Adrenal gland (tissue), 12 donors: ENCODE results near the gene WASL. TPM values are rescaled to one million over a fixed set of nuclear protein-coding genes. Genes with fewer than 3 reads are reported as not detected.

Source experiments
- DNase-seq, 7 donors: peaks; one replicate each; pipeline ENCODE4 v3.0.0-alpha.2; 2019 to 2020
- H3K27ac ChIP-seq, 5 donors: fragments of 200-600 bp; sonication (generic) in 4 of 5; 1 replicate in 3 of 5; 2 replicates in 2 of 5; pipeline versions ENCODE4 v1.5.1 to v1.8.0; 2016 to 2020; ENCODE audit warnings: mild to moderate bottlenecking in 1 of 5
- H3K27me3 ChIP-seq: fragments of 200-600 bp; 2 replicates; pipeline ENCODE4 v1.8.0; 2021
- H3K36me3 ChIP-seq, 2 donors: fragments of 200-600 bp; replicated peaks in 1 of 2; 1 replicate in 1 of 2; 2 replicates in 1 of 2; pipeline versions ENCODE4 v1.5.1 to v1.8.0; 2018 to 2022
- H3K4me1 ChIP-seq, 2 donors: fragments of 200-600 bp; replicated peaks in 1 of 2; 1 replicate in 1 of 2; 2 replicates in 1 of 2; pipeline versions ENCODE4 v1.5.1 to v1.8.0; 2018 to 2021
- H3K4me3 ChIP-seq, 4 donors: fragments of 200-600 bp; sonication (generic) in 3 of 4; one replicate each; pipeline ENCODE4 v1.5.1; 2016 to 2018
- H3K9me3 ChIP-seq, 3 donors: fragments of 200-600 bp; sonication (generic) in 1 of 3; replicated peaks in 1 of 3; 1 replicate in 2 of 3; 2 replicates in 1 of 3; pipeline versions ENCODE4 v1.5.1 to v1.8.0; 2016 to 2021
- POLR2A ChIP-seq, 2 donors: fragments of 450-650 bp; IDR thresholded peaks; one replicate each; pipeline ENCODE4 v1.6.1; 2017; ENCODE audit warnings: antibody characterized with exemption in 2 of 2, mild to moderate bottlenecking in 2 of 2, moderate library complexity in 1 of 2
- WGBS, 4 donors: extraction: QIAGEN DNeasy Blood & Tissue Kit in 2 of 4; methylation state at CpG; one replicate each; pipeline versions ENCODE4 v1.1.5 to v1.1.7; 2013 to 2017; 5-methylcytosine and 5-hydroxymethylcytosine counted together
- intact Hi-C, 2 donors: fragments of 100-400 bp; cut with DNase I; formaldehyde crosslinking; loops; one replicate each; pipeline versions ENCODE4 v1.14.1 to v1.15.0; 2022 to 2023
- polyA plus RNA-seq, 3 donors: library from polyadenylated mRNA; stranded (reverse); fragments of 200-250 nt in 2 of 3; fragments of 350-450 nt in 1 of 3; fragmentation: Illumina TruSeq in 1 of 3; extraction: RNeasy Lipid Tissue Mini Kit (QIAGEN cat#74804) in 1 of 3; gene quantifications; one replicate each; pipeline ENCODE4 v1.2.3, GENCODE V29; 2013 to 2014
- total RNA-seq, 9 donors: library from RNA; depleted of rRNA in 4 of 9; stranded (reverse); fragments of >200 nt in 4 of 9; fragments of 120-200 nt in 1 of 9; fragmentation: NEBNext Ultra II Directional in 1 of 9; extraction: Animal tissue kit (Norgen Biotek cat#: 25700) in 1 of 9; gene quantifications; one replicate each; pipeline versions ENCODE4 v1.1.0 to v1.2.4, GENCODE V29; 2013 to 2023
- TF ChIP-seq, protein P1 (sequence below), 6 experiments: fragments of 450-650 bp in 4 of 6; fragments of 200-600 bp in 2 of 6; sonication (generic) in 1 of 6; IDR thresholded peaks; 1 replicate in 5 of 6; 2 replicates in 1 of 6; pipeline versions ENCODE4 v1.5.1 to v1.8.0; 2016 to 2021; ENCODE audit warnings: antibody characterized with exemption in 6 of 6, mild to moderate bottlenecking in 2 of 6, moderate library complexity in 1 of 6
- donor health status: healthy with polysubstance abuse.
- donor health status: Bipolar disorder and iron deficiency.
- donor health status: DM: yes; HTN: yes; CAD: no.
- donor health status: DM: no; HTN: no; CAD: no.
- donor health status: DM: no; HTN: no; CAD: no.
- donor health status: DM: yes; HTN: yes; CAD: no.

WASL gene
- total and polyA plus RNA-seq, 12 donors: 12.2 to 52.1 (median 33.1) TPM

DNA sequence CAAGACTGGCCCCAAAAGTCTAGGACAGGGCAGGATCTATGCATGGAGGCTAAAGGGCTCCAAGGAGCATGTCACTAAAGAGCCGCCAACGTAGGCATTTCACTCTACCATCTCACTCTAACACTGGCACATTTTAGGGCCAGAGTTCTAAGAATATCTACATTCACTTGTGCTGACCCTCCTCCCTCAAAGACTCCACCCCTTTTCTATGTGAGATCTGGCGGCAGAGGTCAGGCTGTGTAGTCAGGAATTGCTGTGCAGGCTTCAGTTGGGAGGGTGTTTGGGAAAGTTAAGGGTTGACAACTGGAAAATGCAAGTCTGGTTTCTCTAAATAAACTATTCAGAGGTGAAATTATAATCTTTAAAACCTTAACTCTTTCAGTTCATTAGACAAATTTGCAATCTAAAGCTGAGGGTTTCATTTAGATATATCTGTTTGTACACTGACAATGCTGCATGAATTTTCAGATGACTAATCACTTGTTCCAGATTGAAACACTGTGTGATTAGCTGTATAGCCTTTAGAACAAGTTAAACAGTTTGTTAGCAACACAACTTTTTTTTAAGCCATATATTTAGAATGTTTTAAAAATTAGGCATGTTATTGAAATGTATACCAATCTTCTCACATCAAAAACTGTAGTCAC is 74.9 kb downstream of the WASL start:
- intact Hi-C loops: loop anchor here in 1 of 2 donors (10.0 kb wide), 1 partner anchor 191 kb away; no protein-coding TSS in a partner anchor
- H3K36me3 ChIP-seq: peaks cover 0 to 3% of the 10 kb centered on the region in 2 donors
- H3K27me3 ChIP-seq: no peaks in the 10 kb centered on the region
- H3K27ac ChIP-seq: no peak overlapping the region
- H3K4me3 ChIP-seq: no peak overlapping the region
- H3K4me1 ChIP-seq: peaks cover 0 to 16% of the 10 kb centered on the region in 2 donors
- H3K9me3 ChIP-seq: no peaks in the 10 kb centered on the region
- TF ChIP-seq POLR2A (IDR thresholded peaks at IDR 0.05): no peak
- TF ChIP-seq, protein P1, sequence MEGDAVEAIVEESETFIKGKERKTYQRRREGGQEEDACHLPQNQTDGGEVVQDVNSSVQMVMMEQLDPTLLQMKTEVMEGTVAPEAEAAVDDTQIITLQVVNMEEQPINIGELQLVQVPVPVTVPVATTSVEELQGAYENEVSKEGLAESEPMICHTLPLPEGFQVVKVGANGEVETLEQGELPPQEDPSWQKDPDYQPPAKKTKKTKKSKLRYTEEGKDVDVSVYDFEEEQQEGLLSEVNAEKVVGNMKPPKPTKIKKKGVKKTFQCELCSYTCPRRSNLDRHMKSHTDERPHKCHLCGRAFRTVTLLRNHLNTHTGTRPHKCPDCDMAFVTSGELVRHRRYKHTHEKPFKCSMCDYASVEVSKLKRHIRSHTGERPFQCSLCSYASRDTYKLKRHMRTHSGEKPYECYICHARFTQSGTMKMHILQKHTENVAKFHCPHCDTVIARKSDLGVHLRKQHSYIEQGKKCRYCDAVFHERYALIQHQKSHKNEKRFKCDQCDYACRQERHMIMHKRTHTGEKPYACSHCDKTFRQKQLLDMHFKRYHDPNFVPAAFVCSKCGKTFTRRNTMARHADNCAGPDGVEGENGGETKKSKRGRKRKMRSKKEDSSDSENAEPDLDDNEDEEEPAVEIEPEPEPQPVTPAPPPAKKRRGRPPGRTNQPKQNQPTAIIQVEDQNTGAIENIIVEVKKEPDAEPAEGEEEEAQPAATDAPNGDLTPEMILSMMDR (IDR thresholded peaks at IDR 0.05): no peak
- 72 to 90% (median 87%) methylated on average over 3 of the region's 3 CpGs for WGBS, 4 donors
- DNase-seq: no peak

DNA sequence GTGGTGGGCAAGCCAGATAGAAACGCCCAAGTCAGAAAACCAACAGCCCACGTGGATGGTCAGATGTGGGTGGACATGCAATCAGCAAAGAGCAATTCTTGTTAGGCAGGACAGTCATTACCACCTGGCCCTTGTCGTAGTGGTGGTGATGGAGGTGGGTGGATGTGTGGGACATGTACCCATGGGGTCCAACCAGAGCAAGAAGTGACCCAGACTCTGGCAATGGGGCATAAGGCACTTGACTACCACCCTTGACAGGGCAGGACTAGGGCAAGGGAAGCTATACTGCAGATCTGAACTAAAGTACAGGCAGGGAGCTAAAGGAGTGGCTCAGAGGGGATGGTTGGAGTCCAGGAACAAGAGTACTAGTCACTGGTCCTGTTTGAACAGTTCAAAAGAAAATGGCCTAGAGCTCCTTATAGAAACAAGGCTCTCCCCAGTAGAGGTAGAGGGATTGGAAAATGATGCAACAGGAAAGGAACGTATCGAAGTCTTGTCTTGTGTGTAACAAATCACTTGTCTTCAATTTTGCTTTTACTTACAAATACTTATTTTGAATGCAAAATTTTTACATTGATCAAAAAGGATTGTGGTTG is 75.6 kb downstream of the WASL start:
- no peaks in the 10 kb centered on the region for H3K9me3 ChIP-seq
- peaks cover 0 to 16% of the 10 kb centered on the region in 2 donors for H3K4me1 ChIP-seq
- DNase-seq: no peak
- H3K36me3 ChIP-seq: peaks cover 0 to under 1% of the 10 kb centered on the region in 2 donors
- no peaks in the 10 kb centered on the region for H3K27me3 ChIP-seq
- H3K27ac ChIP-seq: no peak overlapping the region
- TF ChIP-seq POLR2A (IDR thresholded peaks at IDR 0.05): no peak
- TF ChIP-seq, protein P1 (IDR thresholded peaks at IDR 0.05): no peak
- intact Hi-C loops: loop anchor here in 1 of 2 donors (10.0 kb wide), 1 partner anchor 192 kb away; no protein-coding TSS in a partner anchor
- WGBS, 4 donors: 93 to 98% (median 94%) methylated on average over 5 of the region's 5 CpGs
- H3K4me3 ChIP-seq: no peak overlapping the region

DNA sequence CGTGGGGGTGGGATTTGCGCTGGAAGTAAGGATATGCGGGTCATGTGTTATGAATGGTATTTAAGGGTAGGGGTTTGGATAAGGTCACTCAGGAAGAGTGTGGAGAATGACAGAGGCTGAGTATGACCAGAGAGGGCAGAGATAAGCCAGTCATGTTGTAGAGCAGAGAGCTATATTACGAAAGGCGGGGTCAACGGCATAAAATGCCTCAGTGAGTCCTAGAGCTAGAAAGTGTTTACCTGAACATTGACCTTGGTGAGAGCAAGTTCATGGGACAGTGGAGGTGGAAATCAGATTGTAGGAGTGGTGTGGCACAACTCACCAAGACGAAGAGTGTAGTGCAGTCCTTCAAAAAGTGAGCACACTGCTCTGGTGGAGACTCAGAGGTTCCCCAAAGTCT is 79.3 kb downstream of the WASL start:
- no peak overlapping the region for H3K27ac ChIP-seq
- intact Hi-C loops: no loop called here
- WGBS, 4 donors: 89 to 94% (median 93%) methylated on average over 7 of the region's 7 CpGs
- no peaks in the 10 kb centered on the region for H3K36me3 ChIP-seq
- H3K4me1 ChIP-seq: peaks cover 0 to 8% of the 10 kb centered on the region in 2 donors
- no peak for DNase-seq
- H3K4me3 ChIP-seq: no peak overlapping the region
- no peaks in the 10 kb centered on the region for H3K27me3 ChIP-seq
- H3K9me3 ChIP-seq: no peaks in the 10 kb centered on the region
- TF ChIP-seq, protein P1 (IDR thresholded peaks at IDR 0.05): no peak
- TF ChIP-seq POLR2A (IDR thresholded peaks at IDR 0.05): no peak

DNA sequence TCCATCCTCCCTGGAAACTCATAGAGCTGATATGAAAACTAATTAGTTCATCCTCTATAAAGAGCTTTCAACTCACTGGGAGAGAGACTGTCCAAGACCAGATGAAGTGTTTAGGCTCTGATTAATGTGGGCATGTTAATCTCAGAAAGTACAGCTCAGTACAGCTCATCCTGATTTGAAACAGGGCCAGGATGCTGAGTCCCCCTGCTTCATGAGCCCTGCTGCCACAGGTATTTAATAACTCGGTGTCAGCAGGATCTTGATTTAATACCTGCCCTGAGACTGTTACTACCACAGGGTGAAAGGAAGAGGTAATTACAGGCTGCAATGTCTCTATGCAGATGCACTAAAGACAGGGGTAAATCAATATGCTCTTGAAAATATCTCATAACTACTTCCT is 82.3 kb downstream of the WASL start:
- no peak for DNase-seq
- 49 to 77% (median 64%) methylated on average over 1 of the region's 1 CpG; no CpG with 5 or more reads in 1 of the 4 donors for WGBS, 4 donors
- no peaks in the 10 kb centered on the region for H3K9me3 ChIP-seq
- no peaks in the 10 kb centered on the region for H3K27me3 ChIP-seq
- TF ChIP-seq, protein P1 (IDR thresholded peaks at IDR 0.05): no peak
- no peak for TF ChIP-seq POLR2A (IDR thresholded peaks at IDR 0.05)
- intact Hi-C loops: no loop called here
- no peaks in the 10 kb centered on the region for H3K36me3 ChIP-seq
- no peak overlapping the region for H3K4me3 ChIP-seq
- no peaks in the 10 kb centered on the region for H3K4me1 ChIP-seq
- H3K27ac ChIP-seq: no peak overlapping the region
